Endodermal cell (in vitro differentiated cells): ENCODE data around the gene AGTPBP1. TPM values are rescaled to one million over a fixed set of nuclear protein-coding genes. Genes with fewer than 3 reads are reported as not detected.
"Not testable (repeated sequence)": the region's sequence is repeated elsewhere in the genome, so short reads cannot be mapped to it uniquely, and the experiment has no call there.

Experiments used
- DNase-seq: peaks from one replicate; pipeline ENCODE4 v3.0.0-alpha.2; 2017
- H3K27ac ChIP-seq: 2 replicates; pipeline ENCODE4 v1.5.1; 2013; ENCODE audit warnings: mild to moderate bottlenecking, low read depth, low read length, moderate library complexity
- H3K27me3 ChIP-seq: 2 replicates; pipeline ENCODE4 v1.6.1; 2013; ENCODE audit warnings: mild to moderate bottlenecking, low read length, moderate library complexity; ENCODE audit not compliant: insufficient read depth, control insufficient read depth, poor library complexity, severe bottlenecking
- H3K36me3 ChIP-seq: 2 replicates; pipeline ENCODE4 v1.7.0; 2013; ENCODE audit warnings: mild to moderate bottlenecking, low read length, moderate library complexity; ENCODE audit not compliant: control insufficient read depth, insufficient read depth
- H3K4me1 ChIP-seq: one replicate; pipeline ENCODE4 v1.7.0; 2013; ENCODE audit warnings: low read length; ENCODE audit not compliant: control insufficient read depth, insufficient read depth
- H3K4me3 ChIP-seq: 2 replicates; pipeline ENCODE4 v1.5.1; 2013; ENCODE audit warnings: mild to moderate bottlenecking, low read length, moderate library complexity
- H3K9ac ChIP-seq: 2 replicates; pipeline ENCODE4 v1.6.1; 2013; ENCODE audit warnings: mild to moderate bottlenecking, low read length, moderate library complexity; ENCODE audit not compliant: poor library complexity, severe bottlenecking; ENCODE audit errors: extremely low read depth
- H3K9me3 ChIP-seq: 2 replicates; pipeline ENCODE4 v1.6.1; 2013; ENCODE audit warnings: mild to moderate bottlenecking, low read length, moderate library complexity; ENCODE audit not compliant: control insufficient read depth
- H3K27ac Mint-ChIP-seq: 2 replicates; pipeline ENCODE4 v1.8.0; 2020; ENCODE audit warnings: mixed read lengths
- H3K27me3 Mint-ChIP-seq: 2 replicates; pipeline ENCODE4 v1.8.0; 2021; ENCODE audit warnings: mild to moderate bottlenecking, mixed read lengths; ENCODE audit not compliant: insufficient read depth
- H3K36me3 Mint-ChIP-seq: 2 replicates; pipeline ENCODE4 v1.8.0; 2020; ENCODE audit warnings: low read depth, mixed read lengths
- H3K4me1 Mint-ChIP-seq: 2 replicates; pipeline ENCODE4 v1.8.0; 2020; ENCODE audit warnings: mixed read lengths
- H3K4me3 Mint-ChIP-seq: 2 replicates; pipeline ENCODE4 v1.8.0; 2020; ENCODE audit warnings: mild to moderate bottlenecking, moderate library complexity, mixed read lengths
- H3K9me3 Mint-ChIP-seq: 2 replicates; pipeline ENCODE4 v1.8.0; 2020; ENCODE audit warnings: mild to moderate bottlenecking, mixed read lengths
- WGBS, 2 experiments: methylation state at CpG; one replicate each; pipeline versions ENCODE4 v1.1.5 to v1.1.7; 2013; ENCODE audit warnings: missing lambda C conversion rate in 2 of 2, mixed read lengths in 1 of 2; ENCODE audit not compliant: insufficient coverage in 1 of 2, insufficient read length in 1 of 2; 5-methylcytosine and 5-hydroxymethylcytosine counted together
- total RNA-seq, 2 donors: library from RNA; stranded (reverse); fragmentation: NEBNext Ultra II Directional in 1 of 2; extraction: Animal tissue kit (Norgen Biotek cat#: 25700) in 1 of 2; gene quantifications; 2 replicates in 1 of 2; 3 replicates in 1 of 2; pipeline ENCODE4 v1.2.1, GENCODE V29; 2021
- TF ChIP-seq, protein P1 (sequence below): fragments of 200-600 bp; sonication (generic); conservative IDR thresholded peaks from 2 replicates; pipeline ENCODE4 v1.5.0; 2021; ENCODE audit warnings: antibody characterized with exemption, mild to moderate bottlenecking

Gene AGTPBP1
- total RNA-seq, 2 donors from 2014 or later = 45.7 to 54.9 TPM

GRCh38 chr9:85727500-85727899, 14.3 kb downstream of the AGTPBP1 start:
- WGBS, 2 experiments = 88 to 100% methylated on average over 2 of the region's 2 CpGs
- no peaks in the 10 kb centered on the region for H3K9me3 ChIP-seq
- peaks cover 24% of the 10 kb centered on the region for H3K4me1 Mint-ChIP-seq
- no peak overlapping the region for H3K4me3 Mint-ChIP-seq
- H3K27ac Mint-ChIP-seq = no peak overlapping the region
- H3K27me3 Mint-ChIP-seq = no peaks in the 10 kb centered on the region
- peaks cover 8% of the 10 kb centered on the region for H3K36me3 Mint-ChIP-seq
- no peaks in the 10 kb centered on the region for H3K27me3 ChIP-seq
- H3K4me1 ChIP-seq = no peaks in the 10 kb centered on the region
- no peak for DNase-seq
- peaks cover 5% of the 10 kb centered on the region for H3K36me3 ChIP-seq
- TF ChIP-seq, protein P1, sequence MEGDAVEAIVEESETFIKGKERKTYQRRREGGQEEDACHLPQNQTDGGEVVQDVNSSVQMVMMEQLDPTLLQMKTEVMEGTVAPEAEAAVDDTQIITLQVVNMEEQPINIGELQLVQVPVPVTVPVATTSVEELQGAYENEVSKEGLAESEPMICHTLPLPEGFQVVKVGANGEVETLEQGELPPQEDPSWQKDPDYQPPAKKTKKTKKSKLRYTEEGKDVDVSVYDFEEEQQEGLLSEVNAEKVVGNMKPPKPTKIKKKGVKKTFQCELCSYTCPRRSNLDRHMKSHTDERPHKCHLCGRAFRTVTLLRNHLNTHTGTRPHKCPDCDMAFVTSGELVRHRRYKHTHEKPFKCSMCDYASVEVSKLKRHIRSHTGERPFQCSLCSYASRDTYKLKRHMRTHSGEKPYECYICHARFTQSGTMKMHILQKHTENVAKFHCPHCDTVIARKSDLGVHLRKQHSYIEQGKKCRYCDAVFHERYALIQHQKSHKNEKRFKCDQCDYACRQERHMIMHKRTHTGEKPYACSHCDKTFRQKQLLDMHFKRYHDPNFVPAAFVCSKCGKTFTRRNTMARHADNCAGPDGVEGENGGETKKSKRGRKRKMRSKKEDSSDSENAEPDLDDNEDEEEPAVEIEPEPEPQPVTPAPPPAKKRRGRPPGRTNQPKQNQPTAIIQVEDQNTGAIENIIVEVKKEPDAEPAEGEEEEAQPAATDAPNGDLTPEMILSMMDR = no peak
- H3K9me3 Mint-ChIP-seq = no peaks in the 10 kb centered on the region
- H3K4me3 ChIP-seq = no peak overlapping the region
- no peak overlapping the region for H3K27ac ChIP-seq
- no peak overlapping the region for H3K9ac ChIP-seq

DNA sequence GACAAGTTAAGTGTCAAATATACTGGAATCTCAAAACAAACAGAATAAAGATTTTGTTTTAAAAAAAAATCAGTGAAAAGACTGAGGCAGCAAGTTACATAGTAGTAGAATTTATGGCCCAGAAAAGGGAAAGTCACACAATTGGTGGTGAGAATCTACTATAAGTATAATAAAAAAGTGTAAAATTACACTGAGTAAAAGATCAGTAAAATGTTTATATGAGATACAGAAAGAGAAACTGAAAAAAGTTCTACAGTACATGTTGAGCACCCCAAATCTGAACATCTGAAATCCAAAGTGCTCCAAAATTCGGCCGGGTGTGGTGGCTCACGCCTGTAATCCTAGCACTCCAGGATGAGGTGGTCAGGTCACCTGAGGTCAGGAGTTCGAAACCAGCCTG, 15.0 kb downstream of the AGTPBP1 start:
- Histone ChIP-seq H3K4me3 (no peak overlapping the region), H3K27me3 (no peaks in the 10 kb centered on the region), H3K9me3 (no peaks in the 10 kb centered on the region), H3K36me3 (peaks cover 5% of the 10 kb centered on the region), H3K4me1 (no peaks in the 10 kb centered on the region), H3K9ac (no peak overlapping the region), H3K27ac (no peak overlapping the region)
- Mint-ChIP-seq H3K27ac (no peak overlapping the region), H3K4me1 (peaks cover 24% of the 10 kb centered on the region), H3K27me3 (no peaks in the 10 kb centered on the region), H3K36me3 (peaks cover 15% of the 10 kb centered on the region), H3K4me3 (no peak overlapping the region), H3K9me3 (peaks cover 2% of the 10 kb centered on the region)
- no peak for DNase-seq
- WGBS, 2 experiments = 92% methylated on average over 4 of the region's 4 CpGs
- TF ChIP-seq, protein P1 = no peak

- Histone ChIP-seq H3K27ac (no peak overlapping the region), H3K9ac (no peak overlapping the region), H3K9me3 (no peaks in the 10 kb centered on the region), H3K36me3 (peaks cover 5% of the 10 kb centered on the region), H3K4me3 (peak overlapping the region; percentile 49), H3K27me3 (no peaks in the 10 kb centered on the region), H3K4me1 (no peaks in the 10 kb centered on the region)
- peaks cover 24% of the 10 kb centered on the region for H3K4me1 Mint-ChIP-seq
- H3K4me3 Mint-ChIP-seq = peak overlapping the region; percentile 23
- peak; percentile 93 for DNase-seq
- H3K36me3 Mint-ChIP-seq = peaks cover 26% of the 10 kb centered on the region
- no peaks in the 10 kb centered on the region for H3K27me3 Mint-ChIP-seq
- H3K9me3 Mint-ChIP-seq = peaks cover 20% of the 10 kb centered on the region
- peak overlapping the region; percentile 89 for H3K27ac Mint-ChIP-seq
- WGBS, 2 experiments = 58% methylated on average over 7 of the region's 7 CpGs; no CpG with 5 or more reads in 1 of the 2 experiments
- TF ChIP-seq, protein P1 = no peak
These were observed 18.5 kb downstream of the AGTPBP1 start for GRCh38 chr9:85723215-85723614.

DNA sequence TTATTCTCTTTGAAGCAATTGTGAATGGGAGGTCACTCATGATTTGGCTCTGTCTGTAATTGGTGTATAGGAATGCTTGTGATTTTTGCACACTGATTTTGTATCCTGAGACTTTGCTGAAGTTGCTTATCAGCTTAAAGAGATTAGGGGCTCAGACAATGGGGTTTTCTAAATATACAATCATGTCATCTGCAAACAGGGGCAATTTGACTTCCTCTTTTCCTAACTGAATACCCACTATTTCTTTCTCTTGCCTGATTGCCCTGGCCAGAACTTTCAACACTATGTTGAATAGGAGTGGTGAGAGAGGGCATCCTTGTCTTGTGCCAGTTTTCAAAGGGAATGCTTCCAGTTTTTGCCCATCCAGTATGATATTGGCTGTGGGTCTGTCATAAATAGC, 22.3 kb downstream of the AGTPBP1 start:
- H3K4me3 Mint-ChIP-seq, H3K4me3 ChIP-seq, H3K27me3 ChIP-seq, H3K9me3 ChIP-seq, H3K9ac ChIP-seq, H3K36me3 ChIP-seq, H3K27ac Mint-ChIP-seq, DNase-seq, H3K4me1 ChIP-seq, H3K27ac ChIP-seq, H3K27me3 Mint-ChIP-seq: not testable (repeated sequence)
- Mint-ChIP-seq H3K4me1 (peaks cover 34% of the 10 kb centered on the region), H3K36me3 (peaks cover 26% of the 10 kb centered on the region), H3K9me3 (peaks cover 21% of the 10 kb centered on the region)

DNA sequence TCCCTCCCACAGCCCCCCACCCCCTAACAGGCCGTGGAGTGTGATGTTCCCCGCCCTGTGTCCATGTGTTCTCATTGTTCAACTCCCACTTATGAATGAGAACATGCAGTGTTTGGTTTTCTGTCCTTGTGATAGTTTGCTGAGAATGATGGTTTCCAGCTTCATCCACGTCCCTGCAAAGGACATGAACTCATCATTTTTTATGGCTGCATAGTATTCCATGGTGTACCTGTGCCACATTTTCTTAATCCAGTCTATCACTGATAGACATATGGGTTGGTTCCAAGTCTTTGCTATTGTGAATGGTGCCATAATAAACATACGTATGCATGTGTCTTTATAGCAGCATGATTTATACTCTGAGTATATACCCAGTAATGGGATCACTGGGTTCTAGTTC, 23.9 kb downstream of the AGTPBP1 start:
- H3K9ac ChIP-seq, H3K9me3 ChIP-seq, H3K4me3 ChIP-seq, DNase-seq, H3K27ac ChIP-seq, H3K4me1 ChIP-seq, H3K36me3 ChIP-seq, H3K27ac Mint-ChIP-seq, H3K27me3 ChIP-seq, H3K4me3 Mint-ChIP-seq, H3K27me3 Mint-ChIP-seq: not testable (repeated sequence)
- Mint-ChIP-seq H3K4me1 (peaks cover 23% of the 10 kb centered on the region), H3K9me3 (peaks cover 21% of the 10 kb centered on the region), H3K36me3 (peaks cover 22% of the 10 kb centered on the region)
- WGBS, 2 experiments = 98 to 100% methylated on average over 1 to 4 of the region's 4 CpGs
